ENCODE measurements around the gene GAMT.
"Not testable (repeated sequence)": the region's sequence is repeated elsewhere in the genome, so short reads cannot be mapped to it uniquely, and the experiment has no call there.

Gene GAMT

DNA sequence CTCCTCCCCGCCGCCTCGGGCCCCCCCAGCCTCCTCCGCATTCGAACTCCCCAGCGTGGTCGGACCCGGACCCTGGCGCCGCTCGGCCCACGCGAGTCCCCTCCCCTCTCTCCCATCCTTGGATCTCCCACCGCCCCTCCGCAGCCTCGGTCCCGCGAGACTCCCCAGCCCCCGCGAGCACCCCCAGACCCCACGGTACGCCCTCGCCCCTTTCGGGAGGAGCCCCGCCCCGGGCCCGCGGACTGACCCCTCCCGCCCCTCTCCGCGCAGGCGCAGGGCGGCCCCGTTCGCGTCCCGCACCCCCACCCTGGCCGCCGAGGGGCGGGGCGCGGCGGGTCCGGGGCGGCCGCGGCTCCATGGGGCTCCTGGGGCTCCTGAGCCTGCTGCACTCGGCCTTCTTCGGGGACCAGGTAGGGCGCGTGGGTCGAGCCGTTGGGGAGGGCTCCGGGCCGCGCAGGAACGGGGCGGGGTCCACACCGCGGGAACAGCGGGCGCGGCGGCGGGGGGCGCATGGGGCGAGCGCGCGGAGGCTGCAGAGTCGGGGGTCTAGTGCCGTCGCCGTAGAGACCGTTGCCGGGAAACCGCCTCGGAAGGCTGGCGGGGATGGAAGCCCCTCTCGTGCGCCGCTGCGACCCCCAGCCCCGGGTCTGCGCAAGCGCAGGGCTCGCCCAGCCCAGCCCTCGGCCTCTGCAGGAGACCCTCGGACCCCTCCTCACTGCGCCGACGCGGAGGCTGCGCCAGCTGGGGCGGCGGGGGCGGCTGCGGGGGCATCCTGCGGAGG is 44.8 kb upstream of the GAMT start:
- H3K9me3 ChIP-seq: no peaks in the 10 kb centered on the region
- no peak overlapping the region for H3K4me3 ChIP-seq (ENCODE audit: low read depth in 1 of 2, low read length in 1 of 2)
- H3K27ac ChIP-seq: no peak overlapping the region
- peaks cover 13% of the 10 kb centered on the region for H3K36me3 ChIP-seq
- peaks cover 74% of the 10 kb centered on the region for H3K27me3 ChIP-seq
- TF ChIP-seq, protein P1, sequence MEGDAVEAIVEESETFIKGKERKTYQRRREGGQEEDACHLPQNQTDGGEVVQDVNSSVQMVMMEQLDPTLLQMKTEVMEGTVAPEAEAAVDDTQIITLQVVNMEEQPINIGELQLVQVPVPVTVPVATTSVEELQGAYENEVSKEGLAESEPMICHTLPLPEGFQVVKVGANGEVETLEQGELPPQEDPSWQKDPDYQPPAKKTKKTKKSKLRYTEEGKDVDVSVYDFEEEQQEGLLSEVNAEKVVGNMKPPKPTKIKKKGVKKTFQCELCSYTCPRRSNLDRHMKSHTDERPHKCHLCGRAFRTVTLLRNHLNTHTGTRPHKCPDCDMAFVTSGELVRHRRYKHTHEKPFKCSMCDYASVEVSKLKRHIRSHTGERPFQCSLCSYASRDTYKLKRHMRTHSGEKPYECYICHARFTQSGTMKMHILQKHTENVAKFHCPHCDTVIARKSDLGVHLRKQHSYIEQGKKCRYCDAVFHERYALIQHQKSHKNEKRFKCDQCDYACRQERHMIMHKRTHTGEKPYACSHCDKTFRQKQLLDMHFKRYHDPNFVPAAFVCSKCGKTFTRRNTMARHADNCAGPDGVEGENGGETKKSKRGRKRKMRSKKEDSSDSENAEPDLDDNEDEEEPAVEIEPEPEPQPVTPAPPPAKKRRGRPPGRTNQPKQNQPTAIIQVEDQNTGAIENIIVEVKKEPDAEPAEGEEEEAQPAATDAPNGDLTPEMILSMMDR (IDR thresholded peaks at IDR 0.05): no peak
- peaks cover 9 to 23% of the 10 kb centered on the region in 2 experiments for H3K4me1 ChIP-seq (ENCODE audit: control insufficient read depth in 1 of 2, insufficient read depth in 1 of 2, low read depth in 1 of 2, low read length in 1 of 2)

DNA sequence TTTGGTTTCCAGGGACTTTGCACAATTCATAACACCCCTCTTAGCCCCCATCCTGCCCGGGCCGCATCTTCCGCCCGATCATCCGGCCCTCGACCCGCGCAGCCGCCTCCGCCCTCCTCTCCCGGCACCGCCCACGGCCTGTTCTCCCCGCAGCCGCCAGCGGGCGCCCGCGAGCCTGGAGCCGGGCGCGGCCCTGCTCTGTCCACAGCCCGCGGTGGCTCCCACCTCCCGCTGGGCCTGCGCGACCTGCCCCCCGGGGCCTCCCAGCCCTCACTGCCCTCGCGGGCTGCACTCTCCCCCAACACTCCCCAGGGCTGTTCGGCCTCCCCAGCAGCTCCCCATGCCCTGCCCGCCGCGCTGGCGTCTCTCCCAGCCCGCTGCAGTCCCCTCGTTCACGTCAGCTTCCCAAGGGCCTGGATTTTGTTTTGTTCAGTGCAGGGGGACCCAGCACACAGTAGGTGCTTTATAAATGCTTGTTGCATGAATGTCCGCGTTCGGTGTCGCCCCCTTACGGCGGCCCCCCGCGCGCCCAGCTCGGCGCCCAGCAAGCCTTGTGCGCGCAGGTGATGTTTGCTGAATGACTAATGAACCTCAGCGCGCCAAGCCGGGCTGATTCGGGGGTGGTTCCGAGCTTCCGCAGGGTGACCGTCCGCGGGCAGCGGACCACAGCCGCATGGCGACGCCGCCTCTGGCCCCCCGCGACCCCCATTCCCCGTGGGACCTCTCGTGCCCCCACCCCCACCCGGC is 44.0 kb upstream of the GAMT start:
- Histone ChIP-seq H3K36me3 (peaks cover 21% of the 10 kb centered on the region), H3K27me3 (peaks cover 66% of the 10 kb centered on the region), H3K4me1 (ENCODE audit: control insufficient read depth in 1 of 2, insufficient read depth in 1 of 2, low read depth in 1 of 2, low read length in 1 of 2) (peaks cover 9 to 23% of the 10 kb centered on the region in 2 experiments), H3K4me3 (ENCODE audit: low read depth in 1 of 2, low read length in 1 of 2) (peak overlapping the region; percentile 63 to 71), H3K9me3 (no peaks in the 10 kb centered on the region), H3K27ac (peak overlapping the region; percentile 10)
- TF ChIP-seq, protein P1 (IDR thresholded peaks at IDR 0.05): peak; percentile 96

DNA sequence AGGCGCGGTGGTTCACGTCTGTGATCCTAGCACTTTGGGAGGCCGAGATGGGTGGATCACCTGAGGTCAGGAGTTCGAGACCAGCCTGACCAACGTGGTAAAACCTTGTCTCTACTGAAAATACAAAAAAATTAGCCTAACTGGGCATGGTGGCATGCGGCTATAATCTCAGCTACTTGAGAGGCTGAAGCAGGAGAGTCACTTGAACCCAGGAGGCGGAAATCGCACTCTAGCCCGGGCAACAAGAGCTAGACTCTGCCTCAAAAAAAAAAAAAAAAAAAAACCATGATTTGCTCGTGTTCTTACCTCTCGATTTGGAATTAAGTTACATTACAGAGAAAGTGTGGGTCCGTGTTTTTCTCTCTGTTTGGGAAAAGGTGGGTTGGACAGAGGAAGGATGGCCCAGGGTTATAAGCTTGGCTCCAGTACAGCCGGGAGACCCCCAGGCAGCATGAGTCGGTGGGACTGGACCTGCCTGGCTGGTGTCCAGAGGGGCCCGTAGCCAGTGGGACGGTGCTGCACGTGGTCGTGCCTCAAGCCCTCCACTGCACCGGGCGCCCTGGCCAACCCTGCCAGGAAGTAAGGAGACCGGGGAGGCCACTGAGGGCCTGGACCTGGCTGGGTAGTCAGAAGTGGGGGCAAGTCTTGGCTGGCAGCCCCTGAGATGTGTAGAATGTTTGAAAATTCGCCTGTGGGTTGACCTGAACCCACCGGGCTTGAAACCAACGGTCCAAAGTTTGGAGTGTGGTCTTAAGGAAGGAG is 40.5 kb upstream of the GAMT start:
- Histone ChIP-seq H3K4me3 (ENCODE audit: low read depth in 1 of 2, low read length in 1 of 2) (no peak overlapping the region), H3K27ac (no peak overlapping the region), H3K27me3 (peaks cover 31% of the 10 kb centered on the region), H3K4me1 (ENCODE audit: control insufficient read depth in 1 of 2, insufficient read depth in 1 of 2, low read depth in 1 of 2, low read length in 1 of 2) (peaks cover 22 to 44% of the 10 kb centered on the region in 2 experiments), H3K36me3 (peaks cover 29% of the 10 kb centered on the region), H3K9me3 (no peaks in the 10 kb centered on the region)
- TF ChIP-seq, protein P1 (IDR thresholded peaks at IDR 0.05): no peak

DNA sequence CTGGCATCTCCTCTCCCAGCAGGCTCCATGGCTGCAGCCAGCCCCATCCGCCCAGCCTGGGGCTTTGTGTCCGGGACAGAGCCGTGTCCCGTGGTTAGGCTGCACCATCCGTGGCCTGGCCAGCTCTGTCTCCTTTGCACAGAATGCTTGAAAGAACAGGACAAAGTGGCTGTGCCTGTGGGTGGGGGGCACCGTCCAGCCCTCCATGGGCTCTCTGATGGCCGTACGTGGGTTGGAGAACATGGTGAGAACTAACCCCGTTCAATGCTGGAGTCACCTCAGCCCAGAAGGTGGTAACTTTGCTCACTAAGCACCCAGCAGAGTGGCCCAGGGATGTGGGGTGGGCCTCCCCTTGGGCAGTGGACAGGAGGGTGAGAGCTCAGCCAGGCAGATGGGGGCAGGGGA is 39.7 kb upstream of the GAMT start:
- peaks cover 29% of the 10 kb centered on the region for H3K36me3 ChIP-seq
- no peak overlapping the region for H3K27ac ChIP-seq
- H3K27me3 ChIP-seq: peaks cover 23% of the 10 kb centered on the region
- no peaks in the 10 kb centered on the region for H3K9me3 ChIP-seq
- no peak overlapping the region for H3K4me3 ChIP-seq (ENCODE audit: low read depth in 1 of 2, low read length in 1 of 2)
- H3K4me1 ChIP-seq (ENCODE audit: control insufficient read depth in 1 of 2, insufficient read depth in 1 of 2, low read depth in 1 of 2, low read length in 1 of 2): peaks cover 22 to 37% of the 10 kb centered on the region in 2 experiments
- TF ChIP-seq, protein P1 (IDR thresholded peaks at IDR 0.05): no peak

DNA sequence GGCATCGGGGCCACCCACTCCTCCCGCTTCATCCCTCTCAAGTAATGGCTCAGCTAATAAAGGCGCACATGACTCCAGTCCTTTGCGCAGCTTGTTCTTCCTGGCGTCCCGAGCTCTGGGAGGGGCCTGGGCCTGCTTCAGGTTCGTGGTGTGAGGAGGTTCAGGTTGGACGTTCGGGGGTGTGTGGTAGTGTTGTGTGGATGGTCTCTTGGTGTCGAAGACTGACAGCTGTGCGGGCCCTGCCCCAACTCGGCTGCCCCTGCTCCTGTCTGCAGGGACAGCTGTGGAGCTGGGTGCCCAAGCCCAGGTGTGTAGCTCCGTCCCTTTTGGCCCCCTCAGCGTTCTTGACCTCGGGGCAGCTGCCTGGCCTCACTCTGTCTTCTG is 39.1 kb upstream of the GAMT start:
- H3K27me3 ChIP-seq: peaks cover 17% of the 10 kb centered on the region
- peaks cover 19 to 30% of the 10 kb centered on the region in 2 experiments for H3K4me1 ChIP-seq (ENCODE audit: control insufficient read depth in 1 of 2, insufficient read depth in 1 of 2, low read depth in 1 of 2, low read length in 1 of 2)
- peaks cover 30% of the 10 kb centered on the region for H3K36me3 ChIP-seq
- H3K4me3 ChIP-seq (ENCODE audit: low read depth in 1 of 2, low read length in 1 of 2): no peak overlapping the region
- H3K27ac ChIP-seq: no peak overlapping the region
- TF ChIP-seq, protein P1 (IDR thresholded peaks at IDR 0.05): no peak
- H3K9me3 ChIP-seq: no peaks in the 10 kb centered on the region

DNA sequence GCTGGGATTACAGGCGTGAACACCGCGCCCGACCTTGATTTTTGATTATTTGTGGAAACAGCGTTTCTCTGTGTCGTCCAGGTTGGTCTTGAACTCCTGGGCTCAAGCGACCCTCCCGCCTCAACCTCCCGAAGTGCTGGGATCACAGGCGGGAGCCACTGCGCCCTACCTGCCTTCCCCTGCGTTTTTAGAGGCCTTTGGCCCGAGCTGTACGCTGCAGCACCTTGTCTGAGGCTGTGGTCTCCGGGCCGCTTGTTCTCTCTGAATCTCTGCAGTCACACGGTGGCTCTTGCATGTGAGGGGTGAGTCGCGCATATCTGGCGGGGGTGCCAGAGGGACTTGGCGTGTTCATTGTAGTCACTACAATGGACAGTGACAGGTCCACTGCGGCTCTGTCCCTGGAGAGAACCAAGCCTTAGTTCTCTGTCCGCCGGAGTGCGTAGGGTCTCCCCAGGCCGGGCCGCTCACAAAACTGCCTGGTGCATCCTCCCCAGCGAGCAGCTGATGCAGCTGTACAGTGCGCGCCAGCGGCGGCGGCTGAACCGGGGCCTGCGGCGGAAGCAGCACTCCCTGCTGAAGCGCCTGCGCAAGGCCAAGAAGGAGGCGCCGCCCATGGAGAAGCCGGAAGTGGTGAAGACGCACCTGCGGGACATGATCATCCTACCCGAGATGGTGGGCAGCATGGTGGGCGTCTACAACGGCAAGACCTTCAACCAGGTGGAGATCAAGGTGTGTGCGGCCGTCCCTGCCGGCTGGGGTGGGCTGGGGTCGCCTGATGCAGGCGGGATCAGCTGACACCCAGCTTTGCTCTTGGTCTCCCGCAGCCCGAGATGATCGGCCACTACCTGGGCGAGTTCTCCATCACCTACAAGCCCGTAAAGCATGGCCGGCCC is 38.4 kb upstream of the GAMT start:
- H3K4me1 ChIP-seq (ENCODE audit: control insufficient read depth in 1 of 2, insufficient read depth in 1 of 2, low read depth in 1 of 2, low read length in 1 of 2): peaks cover 13 to 24% of the 10 kb centered on the region in 2 experiments
- not testable (repeated sequence) for H3K27ac ChIP-seq
- H3K4me3 ChIP-seq (ENCODE audit: low read depth in 1 of 2, low read length in 1 of 2): peak overlapping the region in 1 of 2 experiments; percentile 79

More for the DNA sequence above, 38.4 kb upstream of the GAMT start:
- H3K36me3 ChIP-seq: peaks cover 35% of the 10 kb centered on the region
- not testable (repeated sequence) for H3K9me3 ChIP-seq
- H3K27me3 ChIP-seq: peaks cover 10% of the 10 kb centered on the region

Measured in neutrophil (primary cell).